ENCODE results near the gene NPY4R2.
"Not testable (repeated sequence)": the region's sequence is repeated elsewhere in the genome, so short reads cannot be mapped to it uniquely, and the experiment has no call there.

NPY4R2 gene

DNA sequence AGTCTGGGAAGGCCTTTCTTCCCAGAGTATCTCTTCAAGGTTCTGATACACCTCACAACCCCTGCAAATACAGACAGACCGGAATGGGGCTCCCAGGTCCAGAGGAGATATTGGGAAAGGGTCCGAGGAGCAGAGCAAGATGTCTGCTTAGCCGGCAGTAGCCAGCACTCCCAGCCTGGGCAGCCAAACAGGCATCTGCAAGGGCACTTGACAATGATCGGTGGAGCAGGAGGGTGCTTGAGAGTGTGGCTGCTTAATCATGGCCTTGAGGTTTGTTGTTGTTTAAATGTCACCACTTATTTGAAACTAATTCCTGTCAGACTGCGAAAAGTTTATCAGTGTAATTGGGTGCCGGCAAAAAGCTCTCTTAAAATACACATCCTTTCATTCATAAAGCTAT, 15.0 kb downstream of the NPY4R2 start:
- not testable (repeated sequence) for DNase-seq

DNA sequence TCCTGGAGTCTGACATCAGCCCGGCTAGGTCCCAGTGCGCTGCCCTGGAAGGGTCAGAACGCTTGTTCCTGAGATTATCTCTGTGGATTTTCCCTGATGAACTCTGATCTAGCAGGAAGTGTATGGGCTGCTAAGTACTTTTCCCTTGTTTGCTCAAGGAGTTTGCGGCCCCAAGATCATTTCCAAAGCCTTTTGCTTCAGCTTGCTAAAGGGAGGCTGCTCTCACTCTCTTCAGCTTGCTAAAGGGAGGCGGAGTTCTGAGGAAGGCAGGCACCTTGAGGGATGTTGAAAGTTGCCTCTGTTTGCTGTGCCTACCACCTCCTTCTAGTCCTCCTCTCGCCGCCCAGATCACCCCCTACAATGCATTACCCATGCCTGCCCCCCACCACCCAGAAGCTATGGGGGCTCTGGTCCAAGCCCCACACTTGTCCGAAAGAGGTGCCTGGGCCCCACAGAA, 18.3 kb downstream of the NPY4R2 start:
- DNase-seq = not testable (repeated sequence)

DNA sequence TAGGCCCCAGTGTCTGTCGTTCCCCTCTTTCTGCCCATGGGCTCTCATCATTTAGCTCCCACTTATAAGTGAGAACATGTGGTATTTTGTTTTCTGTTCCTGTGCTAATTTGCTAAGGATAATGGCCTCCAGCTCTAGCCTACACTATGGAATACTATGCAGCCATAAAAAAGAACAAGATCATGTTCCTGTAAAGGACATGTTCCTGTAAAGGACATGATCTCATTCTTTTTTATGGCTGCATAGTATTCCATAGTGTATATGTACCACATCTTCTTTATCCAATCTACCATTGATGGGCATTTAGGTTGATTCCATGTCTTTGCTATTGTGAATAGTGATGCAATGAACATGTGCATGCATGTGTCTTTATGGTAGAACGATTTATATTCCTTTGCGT, 19.2 kb downstream of the NPY4R2 start:
- not testable (repeated sequence) for DNase-seq

DNA sequence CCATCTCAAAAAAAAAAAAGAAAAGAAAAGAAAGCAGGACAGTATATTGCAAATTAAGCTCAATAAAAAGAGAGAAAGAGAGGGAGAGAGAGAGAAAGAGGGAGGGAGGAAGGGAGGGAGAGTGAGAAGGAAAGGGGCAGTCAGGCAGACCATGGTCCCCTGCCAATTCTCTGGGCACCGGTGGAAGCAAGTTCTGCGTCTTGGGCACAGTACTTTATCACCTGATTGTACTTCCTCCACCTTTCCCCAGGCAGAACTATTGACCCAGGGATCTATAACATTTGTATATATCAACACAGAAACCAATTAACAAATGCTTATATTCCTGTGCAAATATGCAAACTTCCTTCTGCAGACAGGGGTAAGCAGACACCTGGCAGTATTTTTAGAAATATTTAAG, 22.4 kb downstream of the NPY4R2 start:
- DNase-seq = not testable (repeated sequence)

DNA sequence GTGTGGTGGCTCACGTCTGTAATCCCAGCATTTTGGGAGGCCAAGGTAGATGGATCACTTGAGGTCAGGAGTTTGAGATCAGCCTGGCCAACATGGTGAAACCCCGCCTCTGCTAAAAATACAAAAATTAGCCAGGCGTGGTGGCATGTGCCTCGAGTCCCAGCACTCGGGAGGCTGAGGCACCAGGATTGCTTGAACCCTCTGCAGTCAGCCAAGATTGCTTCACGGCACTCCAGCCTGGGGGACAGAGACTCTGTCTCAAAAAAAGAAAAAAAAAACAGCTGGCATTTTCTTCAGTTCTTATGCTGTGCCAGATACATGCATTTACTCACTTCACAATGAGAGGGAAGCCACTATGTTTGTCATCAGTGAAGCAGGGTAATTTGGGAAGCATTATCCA, 22.9 kb downstream of the NPY4R2 start:
- not testable (repeated sequence) for DNase-seq

DNA sequence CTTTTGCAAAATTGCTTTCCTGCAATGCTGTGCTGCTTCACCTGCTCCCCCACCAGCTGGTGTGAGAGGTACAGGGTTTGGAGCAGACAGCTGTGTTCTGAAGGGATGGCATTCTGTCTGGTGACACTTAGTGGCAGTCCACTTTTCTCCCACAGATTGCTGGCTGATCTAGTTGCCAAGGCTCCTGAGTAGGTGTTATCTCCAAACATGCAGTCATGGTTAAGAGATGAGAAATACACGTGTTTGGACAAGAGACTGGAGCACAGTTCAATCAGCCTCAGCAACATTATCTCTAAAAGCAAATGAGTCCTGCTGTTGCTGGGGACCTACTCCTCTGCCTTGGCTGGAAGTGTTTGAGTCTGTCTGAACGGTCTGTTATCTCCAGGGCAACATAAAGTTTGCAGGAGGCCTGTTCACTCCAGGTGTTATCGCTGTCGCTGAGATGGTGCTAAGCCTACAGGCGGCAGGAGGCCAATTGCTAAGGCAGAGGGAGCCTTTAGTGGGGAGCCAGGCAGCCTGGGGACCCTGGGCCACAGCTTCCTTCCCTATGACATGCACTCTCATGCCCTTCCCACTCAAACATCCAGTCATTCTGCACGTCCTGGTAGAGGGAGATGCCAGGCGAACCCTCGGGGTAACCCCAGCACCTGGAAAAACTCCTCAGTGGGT, 24.0 kb downstream of the NPY4R2 start:
- not testable (repeated sequence) for DNase-seq

DNA sequence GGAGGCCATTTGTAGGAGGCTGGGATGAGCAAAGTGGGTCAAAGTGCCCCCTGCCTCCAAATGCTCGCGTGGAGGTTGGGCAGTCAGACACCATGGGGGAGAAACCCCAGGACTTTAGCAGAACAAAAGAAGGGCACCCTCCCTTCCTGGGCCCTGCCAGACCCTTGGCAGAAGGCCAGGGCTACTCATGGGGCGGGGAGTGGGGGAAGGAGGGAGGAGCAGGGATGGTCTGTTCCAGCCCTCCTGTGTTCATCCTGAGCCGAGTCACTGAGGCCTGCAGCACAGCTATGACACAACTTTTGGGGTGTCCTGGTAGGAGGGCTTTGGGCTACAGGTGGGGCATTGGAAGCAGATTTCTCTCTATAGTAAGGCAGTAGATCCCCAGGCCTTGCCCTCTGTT, 24.9 kb downstream of the NPY4R2 start:
- not testable (repeated sequence) for DNase-seq

DNA sequence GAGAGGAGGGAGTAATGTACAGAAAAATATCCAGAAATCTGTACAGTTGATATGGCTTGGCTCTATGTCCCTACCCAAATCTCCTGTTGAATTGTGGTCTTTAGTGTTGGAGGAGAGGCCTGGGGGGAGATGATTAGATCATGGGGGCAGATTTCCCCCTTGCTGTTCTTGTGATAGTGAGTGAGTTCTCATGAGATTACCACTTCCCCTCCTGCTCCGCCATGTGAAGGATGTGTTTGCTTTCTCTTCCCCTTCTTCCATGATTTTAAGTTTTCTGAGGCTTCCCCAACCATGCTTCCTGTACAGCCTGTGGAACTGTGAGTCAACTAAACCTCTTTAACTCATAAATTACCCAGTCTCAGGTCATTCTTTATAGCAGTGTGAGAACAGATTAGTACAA, 29.0 kb downstream of the NPY4R2 start:
- not testable (repeated sequence) for DNase-seq

DNA sequence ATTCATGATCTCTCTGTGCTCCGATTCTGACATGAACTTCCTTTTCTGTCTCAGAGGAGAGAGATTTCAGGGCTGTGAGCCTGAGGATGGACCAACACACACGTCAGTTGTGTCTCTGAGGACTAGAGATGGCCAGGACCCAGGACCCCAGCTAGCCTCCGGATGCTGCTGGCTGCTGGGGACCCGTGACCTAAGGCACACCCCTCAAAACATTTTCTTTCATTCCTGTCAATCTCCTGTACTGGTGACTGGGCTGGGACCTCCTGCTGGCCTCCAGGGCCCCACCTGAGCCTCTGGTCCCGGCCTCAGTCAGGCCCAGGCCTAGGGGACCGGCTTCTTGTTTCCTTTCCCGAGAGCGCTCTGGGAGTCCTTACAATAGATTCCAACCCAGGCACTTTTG, 38.7 kb downstream of the NPY4R2 start:
- not testable (repeated sequence) for DNase-seq

DNA sequence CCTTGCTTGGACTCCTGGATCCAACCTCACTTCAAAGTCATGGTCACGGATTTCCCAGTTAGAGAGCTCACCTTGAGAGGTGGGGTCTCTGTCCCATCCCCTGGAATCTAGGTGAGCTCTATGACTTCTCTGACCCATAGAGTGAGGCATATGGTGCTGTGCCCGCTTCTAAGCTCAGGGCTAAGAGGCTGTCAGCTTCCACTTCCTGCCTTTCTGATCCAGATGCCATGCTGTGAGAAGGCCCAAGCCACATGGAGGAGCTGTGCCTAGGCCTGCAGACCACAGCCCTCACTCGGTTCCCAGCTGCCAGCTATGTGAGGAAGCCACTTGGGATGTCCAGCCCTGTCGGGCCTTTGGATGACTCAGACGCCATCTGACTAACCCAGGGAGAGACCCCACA, 41.2 kb downstream of the NPY4R2 start:
- not testable (repeated sequence) for DNase-seq

DNA sequence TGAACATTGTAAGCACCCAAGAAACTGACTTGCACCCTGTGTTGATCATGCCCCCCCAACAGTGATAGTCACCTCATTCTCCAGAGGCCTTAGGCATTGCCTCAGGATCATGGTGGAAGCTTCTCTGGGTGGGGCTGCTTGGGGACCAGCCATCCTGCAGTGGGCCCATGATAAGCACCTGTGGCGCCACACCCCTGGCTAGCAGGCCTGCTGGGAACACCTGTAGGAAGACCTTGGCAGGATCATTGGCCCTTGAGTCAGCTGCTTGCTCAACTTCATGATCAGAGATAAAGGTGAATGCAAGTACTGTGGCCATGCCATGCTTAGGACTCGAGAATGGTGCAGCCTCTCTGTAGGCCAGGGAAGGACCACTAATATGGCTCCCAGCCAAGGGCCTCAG, 42.2 kb downstream of the NPY4R2 start:
- not testable (repeated sequence) for DNase-seq

DNA sequence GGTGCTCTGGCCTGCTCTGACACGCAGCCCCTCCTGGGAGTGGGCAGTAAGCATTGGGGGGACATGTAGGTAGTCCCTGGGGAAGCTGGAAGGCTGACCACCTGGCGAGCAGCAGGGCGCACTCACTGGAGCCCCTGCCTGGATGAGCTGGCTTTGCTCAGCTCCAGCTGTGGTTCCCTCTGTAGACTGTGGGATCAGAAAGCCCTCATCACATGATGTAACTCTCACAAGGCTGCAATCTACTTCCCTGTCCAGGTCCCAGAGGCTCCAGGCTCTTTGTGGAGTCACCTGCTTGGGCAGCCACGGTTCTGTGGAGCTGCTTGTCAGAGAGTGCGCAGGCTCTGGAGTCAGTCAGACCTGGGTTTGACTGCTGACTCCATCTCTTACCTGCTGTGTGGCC, 44.3 kb downstream of the NPY4R2 start:
- DNase-seq = not testable (repeated sequence)

DNA sequence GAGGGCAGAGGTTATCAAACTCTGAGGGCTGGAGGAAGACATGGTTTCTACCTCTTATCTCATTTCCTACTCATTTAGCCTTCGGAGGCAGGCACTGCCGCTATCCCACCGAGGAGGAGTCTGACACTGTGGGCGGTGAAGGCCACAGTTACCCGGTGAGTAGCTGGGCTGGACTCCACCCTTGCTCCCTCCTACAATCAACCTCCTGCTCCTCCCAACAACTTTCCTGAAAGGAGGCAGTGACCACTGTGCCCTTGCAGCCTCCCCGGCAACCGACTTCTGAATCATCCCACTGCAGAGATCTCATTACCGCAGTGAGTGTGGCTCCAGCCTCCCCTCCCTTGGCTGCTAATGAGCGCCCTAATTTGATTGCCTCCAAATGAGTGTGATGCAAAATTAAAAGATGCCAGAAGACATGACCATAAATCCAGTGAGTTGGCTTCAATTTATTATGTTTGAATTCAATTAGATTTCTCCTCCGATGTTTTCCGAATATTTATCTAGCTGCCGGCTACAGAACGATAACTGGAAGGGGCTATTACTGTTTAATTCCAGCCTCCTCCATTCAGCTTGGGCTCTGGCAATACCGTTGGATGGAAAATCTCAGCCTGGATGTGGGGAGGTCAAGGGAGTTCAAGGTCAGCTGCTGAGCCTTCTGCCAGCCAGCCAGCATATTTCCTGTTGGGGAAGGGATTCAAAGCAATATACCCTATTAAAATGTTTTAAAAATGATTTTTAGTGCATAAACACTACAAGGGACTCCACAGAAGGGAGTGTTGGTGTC, 46.0 kb downstream of the NPY4R2 start:
- not testable (repeated sequence) for DNase-seq

DNA sequence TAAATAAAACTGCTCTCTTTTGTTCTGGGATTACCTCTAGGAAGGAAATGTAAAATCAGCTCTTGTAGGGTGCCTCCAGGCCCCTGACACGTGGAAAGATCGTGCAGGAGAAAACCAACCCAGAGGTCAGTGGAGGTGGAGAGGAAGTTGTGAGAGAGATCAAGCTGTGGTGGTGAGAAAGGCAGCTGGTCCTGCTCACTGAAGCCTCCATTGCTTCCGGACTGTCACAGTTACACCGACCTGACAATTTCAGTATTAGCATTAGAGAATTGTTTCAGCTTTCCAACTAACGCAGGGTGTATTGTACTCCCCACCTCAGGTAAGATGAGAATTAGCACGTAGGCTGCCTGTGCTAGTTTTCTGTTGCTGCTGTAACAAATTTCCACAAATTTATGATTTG, 50.5 kb downstream of the NPY4R2 start:
- DNase-seq = not testable (repeated sequence)

DNA sequence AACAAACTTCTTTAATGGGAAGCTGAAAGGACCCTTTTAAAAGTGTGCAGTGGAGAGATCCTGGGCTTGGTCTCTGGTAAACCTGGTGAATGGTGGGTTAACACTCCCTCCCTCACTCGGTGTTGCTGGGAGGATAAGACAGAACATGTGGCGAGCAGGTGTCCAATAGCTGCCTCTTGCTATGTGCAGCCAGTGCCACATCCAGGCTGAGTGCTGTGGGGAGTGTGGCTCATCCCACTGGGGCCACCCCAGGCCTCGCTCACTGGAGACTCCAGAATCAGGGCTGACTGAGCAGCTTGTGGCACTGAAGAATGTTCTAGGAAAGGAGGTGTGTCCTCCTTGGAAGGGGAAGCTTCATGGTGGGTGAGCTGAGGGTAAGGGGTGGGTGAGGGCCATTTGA, 51.6 kb downstream of the NPY4R2 start:
- not testable (repeated sequence) for DNase-seq

DNA sequence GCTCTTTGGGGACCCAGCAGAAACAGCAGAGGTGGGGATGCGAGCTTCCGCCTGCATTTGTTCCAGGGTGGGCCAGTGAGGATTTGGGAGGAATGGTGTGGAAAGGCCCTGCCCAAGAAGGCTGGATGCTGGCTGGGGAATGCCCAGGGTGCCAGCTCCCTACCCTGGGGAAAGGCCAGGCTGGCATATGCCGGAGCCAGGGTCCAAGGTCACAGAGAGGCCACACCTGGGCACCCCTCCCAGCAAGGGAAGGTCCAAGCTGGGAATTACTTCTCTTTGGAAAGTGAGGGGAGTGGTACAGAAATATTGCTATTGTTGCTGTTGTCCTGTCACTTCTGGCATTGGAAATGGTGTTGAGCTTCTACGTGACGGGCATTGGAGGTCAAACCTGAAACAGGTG, 53.1 kb downstream of the NPY4R2 start:
- DNase-seq = not testable (repeated sequence)

DNA sequence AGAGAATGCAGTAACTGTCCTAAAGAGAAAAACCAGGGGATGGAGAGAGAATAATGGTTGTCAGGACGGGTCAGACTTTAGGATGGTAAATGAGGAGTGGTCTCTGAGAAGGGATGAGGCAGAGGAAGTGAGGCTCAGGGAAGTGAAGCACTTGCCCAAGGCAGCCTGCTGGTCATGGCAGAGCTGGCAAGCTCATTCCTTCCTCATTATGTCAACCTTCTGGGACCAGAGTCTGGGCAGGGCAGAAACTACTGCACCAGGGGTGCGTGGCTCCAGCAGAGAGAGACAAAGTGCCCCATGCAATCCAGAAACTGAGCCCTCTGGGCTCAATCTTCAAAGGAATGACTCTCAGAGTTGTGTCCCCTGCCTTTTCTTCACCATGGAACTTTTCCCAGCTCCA, 53.6 kb downstream of the NPY4R2 start:
- DNase-seq = not testable (repeated sequence)
